Superior temporal gyrus (tissue), 1 donor: Measurements from ENCODE around the gene TKFC.

Source experiments
- DNase-seq: peaks from one replicate; pipeline ENCODE4 v3.0.0-alpha.2; 2016; ENCODE audit errors: extremely low spot score

Gene TKFC

GRCh38 chr11:61325649-61326414 is 7.2 kb upstream of the TKFC start:
- no peak for DNase-seq

- DNase-seq = no peak
These were observed 5.4 kb upstream of the TKFC start for GRCh38 chr11:61327669-61328071.

- no peak for DNase-seq
These were observed 4.7 kb upstream of the TKFC start for GRCh38 chr11:61328351-61328750.

GRCh38 chr11:61329871-61330270 is 3.2 kb upstream of the TKFC start:
- no peak for DNase-seq

- DNase-seq = no peak
These were observed 1.4 kb upstream of the TKFC start for GRCh38 chr11:61331651-61332050.

- no peak for DNase-seq
These were observed 689 bp upstream of the TKFC start for GRCh38 chr11:61332281-61332796.

GRCh38 chr11:61333550-61334433 is 764 bp downstream of the TKFC start:
- DNase-seq = no peak

GRCh38 chr11:61334434-61335354 is 1.7 kb downstream of the TKFC start:
- DNase-seq = no peak

- DNase-seq = no peak
These were observed 2.3 kb downstream of the TKFC start for GRCh38 chr11:61335355-61335710.

- DNase-seq = peak; percentile 73
These were observed 3.3 kb downstream of the TKFC start for GRCh38 chr11:61336171-61336935.

GRCh38 chr11:61337706-61338470 is 4.9 kb downstream of the TKFC start:
- no peak for DNase-seq

GRCh38 chr11:61338783-61339489 is 5.9 kb downstream of the TKFC start:
- DNase-seq = no peak

- DNase-seq = no peak
These were observed 6.5 kb downstream of the TKFC start for GRCh38 chr11:61339490-61339878.

- DNase-seq = no peak
These were observed 8.0 kb downstream of the TKFC start for GRCh38 chr11:61340979-61341378.

- no peak for DNase-seq
These were observed 8.7 kb downstream of the TKFC start for GRCh38 chr11:61341706-61342105.

GRCh38 chr11:61342207-61342803 is 9.3 kb downstream of the TKFC start:
- DNase-seq = no peak

GRCh38 chr11:61343792-61344745 is 11.0 kb downstream of the TKFC start:
- DNase-seq = no peak

- no peak for DNase-seq
These were observed 12.2 kb downstream of the TKFC start for GRCh38 chr11:61345170-61345610.
